ENCODE data around the gene USP22.

The USP22 gene

DNA sequence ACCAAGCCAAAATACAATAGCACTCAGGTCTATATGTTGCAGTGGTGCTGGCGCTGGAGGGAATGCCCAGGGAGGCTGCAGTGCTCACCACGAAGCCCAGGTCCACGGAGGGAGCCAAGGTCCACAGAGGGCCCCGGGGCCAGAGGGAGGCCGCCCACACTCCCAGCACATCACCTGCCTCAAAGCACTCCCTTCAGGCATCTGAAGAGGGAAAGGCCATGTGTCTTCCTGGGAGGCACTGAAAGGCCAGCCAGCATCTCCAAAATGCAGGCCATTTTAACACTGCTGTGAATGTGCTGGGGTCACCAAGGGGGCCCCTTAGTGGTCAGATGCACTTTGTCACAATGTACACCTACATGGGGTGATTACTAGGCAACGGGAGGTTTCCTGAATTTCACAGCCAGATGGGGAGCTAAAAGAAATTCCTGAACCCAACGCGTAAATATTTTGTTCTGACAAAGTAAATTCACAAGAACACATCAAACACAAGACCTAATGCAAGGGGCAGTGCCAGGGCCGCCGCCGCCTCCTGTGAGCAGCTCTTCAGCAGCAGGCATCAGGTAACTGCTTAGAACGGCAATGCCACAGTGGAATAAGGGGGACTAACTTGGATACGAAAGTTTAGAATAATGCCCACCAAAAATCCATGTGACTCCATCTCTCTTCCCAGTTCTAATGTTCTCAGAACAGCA is 42.8 kb downstream of the USP22 start:
- DNase-seq: no peak

DNA sequence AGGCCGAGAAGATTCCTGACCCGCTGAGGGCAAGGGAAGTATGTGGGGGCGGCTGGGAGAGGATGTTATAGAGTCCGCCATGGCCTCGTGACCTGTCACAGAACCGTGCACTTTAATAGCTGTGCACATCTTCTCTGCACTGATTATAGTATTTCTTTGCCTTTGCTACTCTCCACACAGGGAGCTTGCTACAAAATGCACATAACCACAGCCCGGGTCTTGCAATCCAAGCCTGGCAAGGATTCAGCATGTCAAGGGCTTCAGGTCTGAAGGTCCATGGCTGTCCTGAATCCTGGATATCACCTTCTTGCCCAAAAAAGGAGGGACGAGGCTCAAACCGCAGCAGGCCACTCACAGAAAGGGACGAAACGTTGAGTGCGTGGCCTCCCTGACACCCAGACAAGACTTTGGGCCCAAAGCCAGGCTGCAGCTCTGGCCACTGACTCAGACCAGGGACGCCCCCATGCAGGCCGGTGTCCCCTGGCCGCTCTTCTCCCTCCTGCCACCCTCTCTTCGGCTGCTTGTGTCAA is 43.7 kb downstream of the USP22 start:
- no peak for DNase-seq

DNA sequence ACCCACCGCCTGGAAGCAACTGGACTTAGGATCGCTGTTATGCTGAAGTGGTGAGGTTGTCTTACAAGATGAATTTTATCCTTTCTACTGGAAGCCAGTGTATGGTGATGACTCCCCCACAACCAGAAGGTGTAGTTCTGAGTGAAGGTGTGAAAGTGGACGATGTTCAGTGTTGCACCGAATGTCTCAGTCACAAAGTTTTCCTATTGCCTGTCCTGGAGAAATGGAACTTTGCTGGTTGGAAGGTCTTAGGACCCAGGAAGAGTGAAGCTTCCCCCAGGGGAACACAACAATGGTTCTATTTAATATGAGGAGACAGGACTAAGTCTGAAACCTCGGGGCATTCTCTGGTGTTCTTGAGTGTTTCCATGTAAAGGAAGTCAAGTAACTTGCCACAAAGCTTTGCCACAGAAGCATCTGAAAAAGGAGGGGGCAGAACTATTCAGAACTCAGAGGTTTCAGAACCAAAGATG is 44.2 kb downstream of the USP22 start:
- no peak for DNase-seq

DNA sequence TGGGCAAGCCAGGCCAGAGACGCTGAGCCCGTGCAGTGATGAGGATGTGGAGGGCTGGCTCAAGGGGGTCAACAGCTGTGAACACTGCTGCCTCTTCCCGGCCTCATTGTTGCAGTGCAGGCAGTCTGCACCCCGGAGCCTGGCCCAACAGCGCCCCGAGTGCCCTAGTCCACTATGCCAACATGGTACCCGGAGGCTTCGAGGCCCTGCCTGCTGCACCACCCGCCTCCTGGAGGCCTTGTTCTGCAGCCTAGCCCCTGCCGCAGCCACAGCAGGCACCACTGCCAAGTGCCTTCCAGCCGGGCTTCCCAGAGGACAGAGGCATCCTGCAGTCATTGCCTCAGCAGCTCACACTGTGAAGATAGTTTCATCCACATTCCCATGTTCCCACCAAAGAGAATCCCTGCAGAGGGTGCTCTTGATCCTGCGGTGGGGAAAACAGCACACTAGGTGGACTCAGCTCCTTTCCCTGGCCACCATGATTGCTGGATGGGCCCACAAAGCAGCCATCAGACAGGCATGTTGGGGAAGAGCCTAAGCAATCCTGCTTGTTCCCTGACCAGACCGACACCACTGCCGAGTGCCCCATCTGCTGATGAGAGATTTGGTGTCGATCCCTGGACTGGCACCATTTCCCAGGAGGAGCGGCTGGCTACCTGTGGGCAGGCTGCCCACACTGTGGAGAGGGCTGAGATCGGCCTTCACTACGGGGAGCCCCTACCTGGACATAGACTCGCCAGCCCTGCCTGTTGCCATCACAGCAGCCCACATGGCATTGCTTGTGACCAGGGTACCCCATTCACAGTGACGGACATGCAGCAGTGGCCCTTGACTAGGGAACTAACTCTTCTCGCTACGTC is 44.9 kb downstream of the USP22 start:
- DNase-seq: no peak

DNA sequence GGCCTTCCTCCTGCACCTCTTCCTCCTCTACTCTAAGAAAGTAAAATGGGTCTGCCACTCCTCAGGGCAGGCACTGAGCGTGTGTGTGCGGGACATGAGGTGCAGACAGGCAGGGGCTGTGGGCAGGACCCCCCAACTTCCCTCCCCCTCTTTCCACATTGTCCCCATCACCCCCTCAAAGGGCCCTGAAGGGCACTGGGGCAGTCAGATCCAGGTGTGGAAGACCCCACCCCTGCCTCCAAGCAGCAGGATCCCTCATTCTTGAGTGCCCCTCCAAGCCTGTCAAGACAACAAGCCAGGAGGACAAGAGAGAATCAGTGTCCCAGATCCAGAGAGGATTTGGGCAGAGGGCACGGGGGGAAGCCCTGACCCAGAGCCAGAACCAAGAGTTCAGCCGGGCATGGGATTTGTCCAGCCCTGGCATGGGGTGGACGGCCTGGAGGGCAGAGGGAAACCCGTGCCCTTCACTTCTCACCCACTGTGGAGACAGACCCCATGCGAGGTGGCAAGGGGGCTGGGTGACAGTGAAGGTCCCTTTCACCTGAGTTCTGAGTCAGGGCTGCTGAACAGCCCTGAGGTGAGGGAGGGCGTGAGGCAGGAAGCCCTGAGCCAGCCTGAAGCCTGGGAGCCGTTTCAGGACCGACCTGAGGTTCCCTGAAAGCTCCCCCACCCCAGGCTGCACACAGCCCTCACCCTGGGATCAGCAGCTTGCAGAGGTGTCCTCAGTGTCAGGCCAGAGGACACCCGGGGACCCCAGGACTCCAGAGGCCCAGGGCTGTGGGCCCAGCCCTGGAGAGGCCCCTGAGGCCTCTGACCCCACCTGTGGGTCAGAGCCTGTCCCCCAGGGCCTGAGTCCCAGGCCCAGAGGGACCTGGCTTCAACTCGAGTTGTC is 45.8 kb downstream of the USP22 start:
- no peak for DNase-seq

DNA sequence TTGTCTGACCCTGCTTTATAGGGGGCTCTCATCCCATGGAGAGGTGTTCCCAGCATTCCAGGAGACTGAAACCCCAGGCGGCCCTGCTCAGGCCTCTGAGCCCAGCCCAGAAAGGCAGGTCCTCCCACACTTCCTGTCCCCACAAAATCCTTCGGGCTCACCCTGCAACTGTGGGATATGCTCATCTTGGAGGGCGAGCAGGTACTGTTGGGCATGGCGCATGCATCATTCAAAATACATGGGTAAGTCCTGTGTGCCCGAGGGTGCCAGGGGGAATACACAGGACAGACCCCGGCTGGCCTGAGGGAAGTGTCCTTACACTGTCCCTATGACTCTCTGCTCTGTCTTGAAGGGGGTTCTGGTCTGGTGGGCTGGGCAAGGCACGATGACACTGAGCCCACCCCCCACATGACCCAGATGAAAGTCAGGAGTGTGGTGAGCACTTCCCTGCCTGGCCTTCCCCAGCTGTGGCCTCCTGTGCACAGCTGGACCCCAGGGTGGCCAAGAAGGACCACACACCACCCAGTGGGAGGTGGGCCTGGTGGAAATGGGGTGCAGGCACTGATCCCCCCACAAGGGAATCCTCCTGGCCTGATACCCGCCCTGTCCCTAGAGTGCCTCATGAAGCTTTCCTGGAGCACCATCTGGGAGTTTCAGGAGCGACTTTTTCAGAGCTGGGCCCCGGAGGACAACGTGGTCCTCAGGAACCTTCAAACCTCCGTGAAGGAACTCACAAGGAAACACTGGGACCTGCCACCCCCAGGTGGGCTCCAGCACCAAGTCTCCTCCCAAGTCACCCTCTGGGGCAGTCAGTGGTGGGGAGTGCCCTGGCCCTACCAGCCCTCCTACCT is 46.7 kb downstream of the USP22 start:
- DNase-seq: no peak

DNA sequence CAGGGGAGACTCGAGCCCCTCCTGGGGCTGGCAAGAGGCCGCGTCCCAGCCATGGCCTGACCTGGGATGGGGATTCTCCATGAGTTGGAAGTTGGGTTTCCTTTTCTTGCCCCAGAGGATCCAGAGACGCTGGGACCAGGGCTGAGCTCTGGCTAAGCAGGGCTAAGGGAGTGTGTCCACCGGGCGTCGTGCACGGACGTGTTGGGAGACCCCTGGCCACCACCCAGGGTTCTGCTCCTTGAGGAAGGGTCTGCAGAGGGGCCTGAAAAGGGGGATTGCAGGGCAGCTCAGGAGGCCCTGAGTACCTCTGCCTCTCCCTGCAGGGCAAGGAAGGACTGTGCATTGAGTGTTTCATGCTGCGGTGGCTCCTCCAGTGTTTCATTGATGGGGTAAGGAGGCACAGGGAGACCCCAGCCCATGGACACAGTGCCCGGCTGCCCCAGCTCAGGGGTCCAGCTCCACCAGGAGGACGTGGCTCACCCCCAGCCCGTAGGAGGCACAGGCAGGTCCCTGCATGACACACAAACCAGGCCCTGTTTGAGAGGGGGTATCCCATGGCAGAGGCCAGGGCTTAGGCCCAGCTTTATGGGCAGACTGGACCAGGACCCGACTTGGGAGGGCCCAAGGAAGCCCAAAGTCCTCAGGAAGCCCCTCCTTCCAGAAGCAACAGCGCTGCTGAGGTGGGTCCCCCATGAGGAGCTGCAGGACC is 47.5 kb downstream of the USP22 start:
- no peak for DNase-seq

DNA sequence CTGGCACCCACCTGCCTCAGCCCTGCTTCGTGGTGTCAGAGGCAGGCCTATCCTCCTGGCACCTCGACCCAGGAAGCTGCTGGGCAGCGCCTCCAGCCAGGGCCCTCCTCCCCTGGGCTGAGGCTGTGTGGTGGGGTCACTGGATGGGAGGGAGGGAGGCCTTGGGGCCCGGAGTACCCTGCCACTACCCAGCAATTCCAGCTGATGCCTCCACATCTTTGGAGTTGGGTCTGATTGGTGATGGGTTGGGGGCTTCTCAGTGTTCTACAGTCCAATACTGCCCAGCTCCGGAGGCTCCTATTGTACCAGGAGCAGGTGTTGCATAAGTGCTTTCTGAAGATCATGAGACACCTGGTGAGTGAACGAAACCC is 48.0 kb downstream of the USP22 start:
- DNase-seq: no peak

DNA sequence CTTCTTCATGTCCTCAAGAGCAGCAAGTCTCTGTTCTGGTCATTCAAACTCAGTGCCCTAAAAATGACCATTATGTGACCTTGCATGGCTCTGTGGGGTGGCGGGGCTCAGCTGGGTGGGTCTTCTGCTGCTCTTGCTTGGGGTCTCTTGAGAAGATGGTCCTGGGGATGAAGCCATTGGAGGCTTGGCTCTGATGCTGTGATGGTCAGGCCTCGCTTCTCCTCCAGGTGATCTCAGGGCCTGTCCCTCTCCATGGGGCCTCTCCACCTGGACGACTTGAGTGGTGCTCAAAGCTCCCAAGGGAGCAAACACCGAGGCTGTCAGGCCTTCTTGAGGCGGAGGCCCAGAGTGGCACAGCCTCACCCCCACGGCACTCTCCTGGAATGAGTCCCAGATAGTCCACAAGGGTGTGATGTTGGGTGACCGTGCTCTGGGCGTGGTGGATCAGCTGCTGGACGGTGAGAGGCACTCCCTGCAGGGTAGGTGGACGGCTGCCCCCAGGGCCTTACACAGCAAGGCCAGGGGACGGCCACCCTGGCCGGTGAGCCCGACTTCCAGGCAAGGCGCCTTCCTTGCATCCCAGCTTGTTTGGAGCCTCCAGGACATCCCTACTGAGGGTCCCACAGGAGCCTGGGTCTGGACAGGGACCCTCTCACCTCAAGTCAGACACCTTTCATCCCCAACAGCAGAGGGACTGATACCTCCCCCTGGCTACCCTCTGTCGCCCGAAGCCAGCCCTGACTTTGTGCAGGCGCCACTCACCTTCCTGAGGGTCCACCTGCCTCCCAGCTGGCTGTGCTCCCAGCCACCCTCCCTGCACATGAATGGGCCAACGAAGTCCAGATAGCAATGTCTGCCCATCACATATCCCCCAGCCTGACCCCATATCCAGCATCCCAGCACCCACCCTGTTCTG is 48.7 kb downstream of the USP22 start:
- no peak for DNase-seq

DNA sequence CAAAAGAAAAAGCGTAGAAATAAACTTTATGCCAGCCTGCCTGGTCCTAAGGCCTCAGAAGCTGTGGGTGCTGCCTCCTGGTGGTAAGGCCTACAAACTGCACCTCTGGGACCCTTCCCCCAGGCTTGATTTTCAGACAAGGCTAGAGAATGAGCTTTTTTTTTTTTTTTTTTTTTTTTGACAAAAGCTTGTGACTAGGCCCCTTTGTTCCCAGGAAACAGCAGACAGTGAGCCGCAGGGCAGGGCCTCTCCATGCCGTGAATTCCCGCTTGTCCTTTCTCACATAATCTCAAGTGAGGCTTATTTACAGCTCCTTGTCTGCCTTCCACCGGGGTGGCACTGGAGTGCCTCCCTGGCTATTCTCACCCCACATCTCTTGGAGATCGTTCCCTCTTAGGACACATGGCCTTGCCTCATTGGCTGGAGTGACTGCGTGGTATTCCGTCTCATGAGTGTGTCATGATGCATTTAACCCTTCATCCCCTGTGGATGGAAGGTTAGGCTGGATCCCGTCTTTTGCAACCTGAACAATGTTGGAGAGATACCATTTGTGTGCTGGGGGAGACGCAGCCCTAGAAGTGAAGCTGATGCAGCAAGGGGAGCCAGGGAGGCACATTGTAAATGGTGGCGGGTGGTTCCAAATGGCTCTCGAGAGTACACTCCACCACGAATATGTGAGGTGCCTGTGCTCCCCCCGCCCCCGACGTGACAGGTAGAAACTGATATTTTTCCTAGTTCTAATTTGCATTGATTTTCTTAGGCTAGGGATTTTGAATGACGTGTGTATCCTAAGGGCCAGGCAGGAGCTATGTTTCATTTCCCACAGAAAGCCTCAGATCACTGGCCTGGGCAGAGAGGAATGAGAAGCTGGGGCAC is 49.6 kb downstream of the USP22 start:
- no peak for DNase-seq

DNA sequence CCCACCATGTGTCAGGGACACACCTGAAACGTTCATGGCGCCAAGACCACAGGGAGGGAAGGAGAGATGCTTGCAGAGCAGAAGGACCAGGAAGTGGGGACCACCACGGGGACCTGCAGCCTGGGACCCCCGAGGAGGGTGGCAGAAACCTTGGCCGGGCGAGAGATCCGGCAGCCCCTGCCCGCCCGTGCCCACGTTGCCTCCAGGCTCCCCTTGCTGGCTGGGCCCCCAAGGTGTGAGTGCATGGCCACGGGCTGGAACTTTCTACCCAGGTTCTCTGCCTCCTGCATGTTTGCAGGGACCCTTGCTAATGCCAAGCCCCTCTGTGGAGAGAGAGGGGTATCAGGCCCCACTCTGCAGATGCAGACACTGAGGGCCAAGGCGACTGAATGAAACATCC is 50.4 kb downstream of the USP22 start:
- DNase-seq: no peak

DNA sequence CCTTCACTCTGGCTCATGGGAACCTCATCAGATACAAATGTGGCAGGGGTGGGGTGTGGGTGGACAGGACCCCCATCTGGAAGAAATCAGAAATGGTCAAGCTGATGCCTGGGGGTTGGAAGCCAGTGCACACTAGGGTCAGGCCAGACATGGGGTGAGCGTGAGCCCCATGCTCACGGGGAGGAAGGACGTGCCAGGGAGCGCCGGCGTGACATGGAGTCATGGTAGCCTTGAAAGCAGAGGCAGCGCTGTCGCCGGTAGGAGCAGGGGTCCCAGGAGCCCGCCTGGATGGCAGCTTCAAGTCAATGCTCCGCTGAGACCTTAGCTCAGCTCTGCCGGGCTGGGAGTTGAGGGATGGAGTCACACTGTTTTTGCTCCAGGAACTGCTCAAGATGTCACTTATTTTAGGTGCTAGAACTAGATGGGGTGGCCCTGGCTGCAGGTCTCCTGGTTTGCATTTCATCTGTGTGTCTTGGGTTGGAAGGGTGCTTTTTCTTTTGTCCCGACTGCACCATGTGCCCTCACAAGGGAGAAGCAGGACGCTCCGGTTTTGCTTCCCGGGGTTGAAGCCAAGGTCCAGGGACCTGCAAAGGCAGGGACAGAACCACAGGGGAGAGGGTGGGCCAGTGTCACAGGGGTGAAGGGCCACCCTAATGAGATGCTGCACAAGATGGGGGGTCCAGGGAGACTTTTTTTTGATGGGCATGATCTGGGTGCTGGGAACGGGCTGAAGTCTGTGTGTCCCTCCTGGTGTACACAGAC is 51.4 kb downstream of the USP22 start:
- no peak for DNase-seq

DNA sequence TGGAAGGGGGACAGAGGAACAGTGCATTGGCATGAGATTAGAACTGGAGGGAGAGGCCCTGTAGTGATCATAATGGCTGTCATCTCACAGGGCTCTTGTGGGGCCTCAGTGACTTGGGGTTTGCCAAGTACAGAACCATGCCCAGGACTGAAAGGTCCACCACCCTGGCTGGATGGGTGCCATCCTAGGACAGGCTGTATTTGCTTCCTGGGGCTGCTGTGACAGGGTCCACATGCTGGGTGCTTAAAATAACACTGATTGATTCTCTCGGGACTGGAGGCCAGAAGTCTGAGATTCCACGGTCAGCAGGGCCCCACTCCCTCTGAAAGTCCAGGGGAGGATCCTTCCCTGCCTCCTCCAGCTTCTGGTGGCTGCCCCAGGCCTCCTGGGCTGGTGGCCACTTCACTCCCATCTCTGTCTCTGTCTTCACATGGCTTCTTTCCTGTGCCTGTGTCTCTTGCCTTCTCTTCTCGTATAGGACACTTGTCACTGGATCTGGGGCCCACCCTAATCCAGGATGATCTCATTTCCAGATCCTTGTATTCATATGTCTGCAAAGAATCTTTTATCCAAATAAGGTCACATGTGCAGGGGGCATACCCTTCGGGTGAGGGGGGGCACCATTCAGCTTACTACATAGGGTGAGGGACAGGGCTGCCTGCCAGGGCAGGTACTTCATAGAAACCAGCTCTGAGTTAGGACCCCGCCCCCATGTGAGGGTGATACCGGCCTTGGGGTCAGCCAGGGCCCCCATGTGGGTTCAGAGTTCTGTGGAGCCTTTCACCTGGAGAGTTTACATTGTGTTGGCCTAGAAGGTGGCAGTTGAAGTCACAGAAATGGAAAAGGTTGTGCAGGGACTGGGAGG is 52.6 kb downstream of the USP22 start:
- no peak for DNase-seq

DNA sequence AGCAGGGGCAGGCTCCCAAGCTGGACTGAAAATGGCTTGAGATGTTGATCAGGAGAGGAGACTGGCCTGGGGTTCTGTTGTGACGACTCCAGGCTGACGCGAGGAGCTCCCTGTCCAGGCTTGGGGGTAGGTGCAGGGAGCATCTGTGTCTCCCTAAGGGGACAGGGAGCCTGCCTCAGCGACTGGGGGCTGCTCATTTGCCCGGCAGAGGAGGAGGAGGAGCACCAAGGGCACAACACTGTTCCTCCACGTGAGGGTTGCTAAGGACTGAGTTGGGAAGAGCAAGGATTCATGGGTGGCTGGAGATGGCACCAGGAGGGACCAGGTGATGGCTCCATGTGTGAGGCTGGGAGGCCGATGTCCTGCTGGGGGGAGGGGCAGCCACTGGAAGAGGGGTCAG is 53.3 kb downstream of the USP22 start:
- no peak for DNase-seq

DNA sequence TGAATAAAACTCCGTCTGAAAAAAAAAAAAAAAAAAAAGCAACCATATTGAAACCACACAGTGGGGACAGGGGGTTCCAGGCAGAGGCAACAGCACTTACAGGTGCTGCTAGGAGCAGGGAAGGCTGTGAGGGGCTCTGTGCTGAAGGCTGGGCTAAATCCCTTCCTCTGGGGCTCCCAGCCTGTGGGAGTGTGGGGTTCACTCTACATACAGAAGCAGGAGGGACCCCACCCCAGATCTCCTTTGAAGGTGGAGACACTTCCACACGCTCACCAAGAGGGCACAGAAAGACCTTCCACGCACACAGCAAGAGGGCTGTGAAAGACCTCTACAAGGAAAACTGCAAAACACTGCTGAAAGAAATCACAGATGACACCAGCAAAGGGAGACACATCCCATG is 53.9 kb downstream of the USP22 start:
- no peak for DNase-seq

DNA sequence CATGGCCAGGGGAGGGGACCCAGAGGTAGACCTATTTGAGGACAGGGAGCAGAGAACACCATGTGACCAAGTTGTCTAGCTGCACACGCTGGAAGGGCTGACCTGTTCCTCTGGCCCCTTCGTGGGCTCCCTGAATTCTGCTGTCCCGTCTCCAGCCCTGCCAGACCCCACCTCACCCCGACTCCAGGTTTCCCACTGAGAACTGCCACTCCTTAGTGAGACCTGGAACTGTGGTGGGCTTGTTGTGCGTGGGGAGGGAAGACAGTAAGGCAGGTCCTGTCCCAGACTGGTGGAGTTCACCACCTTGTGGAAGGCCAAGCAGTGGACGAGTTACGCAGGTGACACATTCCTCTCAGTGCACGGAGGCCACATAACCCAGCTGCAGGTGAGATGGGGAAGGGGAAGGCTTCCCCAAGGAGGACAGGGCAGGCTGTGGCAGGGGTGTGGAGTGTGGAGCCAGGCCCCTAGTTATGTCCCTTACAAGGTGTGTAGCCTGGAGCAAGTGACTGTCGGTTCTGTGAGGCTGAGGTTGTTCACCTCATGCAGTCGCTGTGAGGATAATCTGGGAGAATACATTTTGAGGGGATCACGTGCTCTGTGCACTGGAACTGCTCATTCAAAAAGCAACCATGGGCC is 54.7 kb downstream of the USP22 start:
- no peak for DNase-seq

DNA sequence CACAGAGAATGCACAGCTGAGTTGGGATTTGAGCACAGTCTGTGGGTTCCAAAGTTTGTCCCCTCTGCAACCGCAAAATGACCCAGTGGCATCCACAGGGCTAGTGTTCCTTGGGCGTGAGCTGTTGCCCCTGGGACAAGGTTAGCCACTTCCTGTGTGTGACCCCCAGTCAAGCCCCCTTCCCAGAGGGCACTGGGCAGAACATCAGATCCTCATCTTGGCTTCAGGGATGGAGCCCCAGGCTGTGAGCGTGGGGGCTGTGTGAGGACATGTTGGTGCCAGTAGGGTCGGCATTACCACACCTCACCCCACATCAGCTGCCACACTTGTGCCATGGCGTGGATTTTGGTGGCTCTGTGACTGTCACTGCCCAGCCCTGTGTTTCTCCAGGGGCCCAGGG is 55.3 kb downstream of the USP22 start:
- no peak for DNase-seq
